Mesenteric fat pad (tissue), 1 donor: Measurements from ENCODE around the gene CHCHD4. TPM values are rescaled to one million over a fixed set of nuclear protein-coding genes. Genes with fewer than 3 reads are reported as not detected.
"Not testable (repeated sequence)": the region's sequence is repeated elsewhere in the genome, so short reads cannot be mapped to it uniquely, and the experiment has no call there.

Experiments used
- DNase-seq: peaks from one replicate; pipeline ENCODE4 v3.0.0-alpha.2; 2020; ENCODE audit warnings: low spot score
- total RNA-seq: library from RNA; stranded (reverse); fragmentation: NEBNext Ultra II Directional; extraction: Animal tissue kit (Norgen Biotek cat#: 25700); gene quantifications from one replicate; pipeline ENCODE4 v1.2.1, GENCODE V29; 2021
- donor health status: DM: yes; HTN: yes; CAD: no.

Gene CHCHD4
- total RNA-seq, 1 donor from 2014 or later, result 18.1 TPM

DNA sequence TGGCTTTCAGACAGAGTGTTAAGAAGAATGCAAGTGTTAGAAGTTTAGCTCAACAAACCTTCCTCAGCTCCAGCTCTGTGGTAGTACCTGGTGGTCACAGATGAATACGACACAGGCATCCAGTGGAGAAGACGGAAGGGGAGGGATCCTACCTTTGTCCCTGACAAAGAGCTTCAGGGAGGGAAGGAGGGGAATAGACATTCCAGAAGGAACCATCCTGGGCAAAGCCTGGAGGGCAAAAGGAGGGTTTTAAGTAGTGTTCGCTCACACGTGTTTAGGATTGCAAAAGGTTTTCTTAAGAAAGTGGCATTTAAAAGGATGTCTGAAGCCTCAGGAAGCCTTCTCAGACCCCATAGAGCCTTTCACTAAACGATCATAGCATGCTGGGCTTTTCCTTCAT is 2.8 kb downstream of the CHCHD4 start:
- no peak for DNase-seq

DNA sequence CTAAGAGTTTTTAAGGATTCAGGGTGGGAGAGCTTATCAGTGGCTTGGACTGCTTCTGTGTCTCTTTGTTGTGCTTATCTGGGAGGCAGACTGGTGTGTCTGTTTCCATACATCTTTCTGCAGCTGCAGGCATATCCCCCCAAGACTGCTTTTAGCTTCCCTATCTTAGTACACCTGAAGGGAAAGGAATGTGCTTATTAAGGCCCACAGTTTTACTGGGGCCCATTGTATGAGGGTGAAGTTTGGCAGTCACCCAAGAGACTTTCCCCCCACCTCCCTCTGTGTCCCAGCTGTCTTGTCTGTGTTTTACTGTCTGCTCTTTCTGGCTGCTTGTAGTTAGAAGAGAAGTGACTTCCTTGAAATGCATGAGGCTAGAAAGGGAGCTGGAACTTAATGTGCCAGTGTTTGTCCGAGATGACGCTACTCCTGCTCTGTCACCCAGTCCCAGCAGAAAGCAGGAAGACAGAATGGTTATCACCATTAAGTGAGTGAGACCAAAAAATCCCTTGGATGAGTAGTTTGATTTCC is 3.7 kb downstream of the CHCHD4 start:
- not testable (repeated sequence) for DNase-seq

DNA sequence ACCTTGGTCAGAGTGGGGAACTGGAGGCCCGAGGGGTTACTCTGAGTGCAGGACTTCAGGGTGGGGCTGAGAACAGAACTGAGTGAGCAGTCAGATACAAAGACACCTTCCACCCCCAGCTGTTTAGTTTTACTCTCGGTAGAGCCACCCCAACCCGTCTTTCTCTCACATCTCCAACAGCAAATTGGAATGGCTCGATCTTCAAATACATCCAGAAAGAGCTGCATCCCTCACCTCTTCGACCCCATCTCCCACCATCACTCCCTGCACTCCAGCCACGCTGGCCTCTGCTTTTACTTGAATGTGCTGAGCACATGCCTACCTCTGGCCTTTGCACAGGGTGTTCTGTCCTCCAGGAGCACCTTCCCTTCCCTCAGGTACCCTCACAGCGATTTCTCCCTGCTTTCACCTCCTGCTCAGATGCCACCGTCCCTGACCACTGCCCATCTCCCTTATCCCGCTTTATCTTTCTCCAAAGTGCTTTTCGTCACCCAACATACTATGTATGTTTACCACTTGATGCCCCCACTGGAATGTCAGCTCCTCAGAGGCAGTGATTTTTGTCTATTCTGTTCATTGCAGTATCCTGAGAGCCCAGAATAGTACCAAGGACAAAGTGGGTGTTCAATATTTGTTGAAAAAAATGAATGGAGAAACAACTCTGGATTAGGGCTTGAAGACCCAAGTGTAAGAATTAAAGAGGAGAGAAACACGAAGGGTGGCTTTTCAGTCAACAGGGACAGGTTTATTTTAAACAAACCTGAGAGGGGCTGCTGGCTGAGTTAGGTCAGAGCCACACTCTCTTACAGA is 4.4 kb downstream of the CHCHD4 start:
- DNase-seq, result no peak

DNA sequence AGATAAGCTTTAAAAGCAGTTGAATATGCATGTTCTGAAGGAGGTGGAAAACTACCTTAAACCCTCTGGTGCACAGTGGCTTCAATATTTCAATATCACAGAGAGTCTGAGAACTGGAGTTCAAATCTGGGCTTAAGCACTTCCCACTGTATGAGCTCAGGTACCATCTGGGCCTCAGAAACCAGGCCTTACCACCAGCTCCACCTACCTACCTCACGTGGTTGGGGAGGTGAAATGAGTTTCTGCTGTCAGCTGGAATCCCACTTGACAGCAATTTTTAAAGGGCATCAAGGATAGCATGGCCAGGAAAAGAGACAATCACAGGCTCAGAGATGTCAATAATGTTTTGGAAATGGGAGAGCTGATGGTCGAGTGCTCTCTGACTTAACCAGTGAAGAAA is 5.0 kb downstream of the CHCHD4 start:
- DNase-seq, result no peak

GRCh38 chr3:14118400-14119381 is 6.0 kb downstream of the CHCHD4 start:
- DNase-seq, result peak; percentile 62

- DNase-seq, result peak; percentile 45
Observed at GRCh38 chr3:14117468-14118399, 6.9 kb downstream of the CHCHD4 start.

- DNase-seq, result no peak
Observed at GRCh38 chr3:14113965-14114635, 10.6 kb downstream of the CHCHD4 start.

GRCh38 chr3:14110699-14111098 is 14.0 kb downstream of the CHCHD4 start:
- no peak for DNase-seq

- not testable (repeated sequence) for DNase-seq
Observed at GRCh38 chr3:14109821-14110220, 14.8 kb downstream of the CHCHD4 start.

DNA sequence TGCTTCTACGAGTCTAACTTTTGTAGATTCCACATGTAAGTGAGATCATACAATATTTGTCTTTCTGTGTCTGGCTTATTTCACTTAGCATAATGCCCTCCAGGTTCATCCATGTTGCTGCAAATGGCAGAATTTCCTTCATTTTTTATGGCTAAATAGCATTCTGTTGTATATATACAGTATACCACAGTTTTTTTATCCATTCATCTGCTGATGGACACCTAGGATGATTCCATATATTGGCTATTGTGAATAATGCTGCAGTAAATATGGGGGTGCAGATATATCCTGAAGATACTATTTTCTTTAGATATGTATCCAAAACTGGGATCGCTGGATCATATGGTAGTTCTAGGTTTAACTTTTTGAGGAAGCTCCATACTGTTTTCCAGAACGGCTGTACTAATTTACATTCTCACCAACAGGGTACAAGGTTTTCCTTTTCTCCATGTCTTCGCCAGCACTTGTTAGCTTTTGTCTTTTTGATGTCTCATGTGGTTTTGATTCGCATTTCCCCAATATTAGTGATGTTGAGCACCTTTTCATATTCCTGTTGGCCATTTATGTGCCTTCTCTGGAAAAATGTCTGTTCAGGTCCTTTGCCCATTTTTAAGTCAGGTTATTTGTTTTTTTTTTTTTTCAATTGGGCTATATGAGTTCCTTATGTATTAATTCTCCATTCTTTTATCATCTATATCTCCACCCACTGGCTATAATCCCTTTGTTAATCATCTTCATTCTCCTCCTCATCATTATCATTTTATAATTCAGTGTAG is 26.9 kb downstream of the CHCHD4 start:
- no peak for DNase-seq

GRCh38 chr3:14096742-14097141 is 27.9 kb downstream of the CHCHD4 start:
- no peak for DNase-seq

- DNase-seq, result no peak
Observed at GRCh38 chr3:14093831-14094230, 30.8 kb downstream of the CHCHD4 start.

DNA sequence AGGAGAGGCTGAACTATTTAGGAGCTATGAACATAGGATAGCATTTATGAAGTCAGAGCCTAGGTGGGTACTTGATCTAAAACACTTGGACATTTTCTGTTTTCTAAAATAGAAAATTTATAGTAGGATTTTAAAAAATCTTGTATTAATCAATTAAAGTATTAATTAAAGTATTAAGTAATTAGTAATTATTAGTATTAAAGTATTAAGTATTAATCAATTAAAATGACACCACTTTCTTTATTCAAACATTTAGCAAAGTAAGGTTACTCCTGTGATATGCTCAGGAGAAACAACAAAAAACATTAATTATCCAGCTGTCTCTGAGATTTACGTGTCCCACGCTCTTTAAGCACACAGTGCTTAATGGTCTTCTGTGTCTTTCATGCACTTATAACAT is 32.2 kb downstream of the CHCHD4 start:
- DNase-seq, result no peak

DNA sequence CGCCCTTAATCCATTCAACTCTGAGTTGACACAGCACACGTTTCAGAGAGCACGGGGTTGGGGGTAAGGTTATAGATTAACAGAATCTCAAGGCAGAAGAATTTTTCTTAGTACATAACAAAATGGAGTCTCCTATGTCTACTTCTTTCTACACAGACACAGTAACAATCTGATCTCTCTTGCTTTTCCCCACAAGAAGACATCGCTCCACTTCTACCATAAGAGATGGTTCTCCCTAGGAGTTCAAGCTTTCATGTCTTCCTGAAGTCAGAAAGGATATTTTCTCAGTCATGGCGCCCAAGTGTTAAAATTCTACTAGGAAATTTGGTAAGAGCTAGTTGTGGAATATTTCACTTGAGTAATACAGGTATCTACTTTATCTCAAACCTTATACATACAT is 32.7 kb downstream of the CHCHD4 start:
- not testable (repeated sequence) for DNase-seq

- not testable (repeated sequence) for DNase-seq
Observed at GRCh38 chr3:14087461-14087860, 37.2 kb downstream of the CHCHD4 start.

- no peak for DNase-seq
Observed at GRCh38 chr3:14082108-14082657, 42.5 kb downstream of the CHCHD4 start.

- DNase-seq, result no peak
Observed at GRCh38 chr3:14077310-14077709, 47.4 kb downstream of the CHCHD4 start.

DNA sequence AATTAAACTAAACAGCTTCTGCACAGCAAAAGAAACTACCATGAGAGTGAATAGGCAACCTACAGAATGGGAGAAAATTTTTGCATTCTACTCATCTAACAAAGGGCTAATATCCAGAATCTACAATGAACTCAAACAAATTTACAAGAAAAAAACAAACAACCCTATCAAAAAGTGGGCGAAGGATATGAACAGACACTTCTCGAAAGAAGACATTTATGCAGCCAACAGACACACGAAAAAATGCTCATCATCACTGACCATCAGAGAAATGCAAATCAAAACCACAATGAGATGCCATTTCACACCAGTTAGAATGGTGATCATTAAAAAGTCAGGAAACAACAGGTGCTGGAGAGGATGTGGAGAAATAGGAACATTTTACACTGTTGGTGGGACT is 49.4 kb downstream of the CHCHD4 start:
- not testable (repeated sequence) for DNase-seq

DNA sequence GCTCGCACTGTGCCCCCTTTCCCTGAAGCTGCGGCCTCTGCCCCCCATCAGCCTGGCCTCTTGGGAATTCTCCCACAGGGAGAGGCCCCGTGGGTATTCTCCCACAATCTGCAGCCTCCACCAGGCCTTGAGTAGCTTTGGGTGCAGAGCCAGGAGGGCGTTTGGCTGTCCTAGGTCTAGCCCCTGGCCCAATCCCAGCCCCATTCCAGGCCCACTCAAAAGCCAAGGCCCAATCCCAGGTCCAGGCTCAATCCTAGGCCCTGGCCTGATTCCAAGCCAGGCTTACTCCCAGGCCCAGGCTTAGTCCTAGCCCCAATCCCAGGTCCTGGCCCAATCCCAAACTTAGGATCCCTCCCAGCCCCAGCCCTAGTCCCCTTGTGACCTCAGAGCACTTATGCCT is 59.8 kb downstream of the CHCHD4 start:
- no peak for DNase-seq
